ENCODE measurements around the gene TMEM109. TPM values are rescaled to one million over a fixed set of nuclear protein-coding genes. Genes with fewer than 3 reads are reported as not detected.
A peak's percentile ranks its signal among the peaks of the same experiment; 100 is the strongest.

TMEM109 gene
- total and polyA plus RNA-seq, 2 of the 8 experiments (the other 6 are each of a cell fraction or from before 2014, with no cell fraction given): 27.3 to 30.3 TPM

- Histone ChIP-seq H3K9me3 (ENCODE audit: insufficient read depth in 2 of 2, low read depth in 1 of 2, low read length in 1 of 2) (no peaks in the 10 kb centered on the region), H4K20me1 (replicated peaks in 1 of 2; ENCODE audit: control insufficient read depth in 1 of 2, insufficient read depth in 2 of 2, low read length in 2 of 2) (peaks cover 3 to 8% of the 10 kb centered on the region in 2 experiments), H3K79me1 (ENCODE audit: low read depth, low read length) (no peaks in the 10 kb centered on the region), H2AK5ac (ENCODE audit: low read depth, low read length) (no peak overlapping the region), H3K4me2 (ENCODE audit: insufficient read depth in 1 of 2, low read depth in 2 of 2, low read length in 2 of 2) (no peak overlapping the region), H4K8ac (ENCODE audit: extremely low read depth, insufficient read depth, low read length) (no peak overlapping the region), H2BK120ac (replicated peaks; ENCODE audit: low read depth, low read length) (no peak overlapping the region), H3K36me3 (ENCODE audit: control insufficient read depth in 2 of 4, insufficient read depth in 4 of 4, low read length in 3 of 4) (peaks cover 0 to 25% (median 9%) of the 10 kb centered on the region in 4 experiments; a peak in 6 of 8 replicates), H2BK5ac (ENCODE audit: low read depth, low read length) (0 out of 2 replicates have a peak overlapping the region, but pooled peaks have one; percentile 5), H2BK15ac (ENCODE audit: low read length) (no peak overlapping the region), H2BK12ac (ENCODE audit: low read depth, low read length) (no peak overlapping the region), H2BK20ac (ENCODE audit: low read length) (no peak overlapping the region), H3K4ac (replicated peaks; ENCODE audit: insufficient read length, low read depth, low read length) (no peak overlapping the region), H3K23me2 (ENCODE audit: low read depth, low read length) (no peaks in the 10 kb centered on the region), H3K23ac (ENCODE audit: insufficient read length) (no peak overlapping the region), H4K91ac (replicated peaks; ENCODE audit: insufficient read length, low read length) (no peak overlapping the region), H3K14ac (ENCODE audit: insufficient read length) (no peak overlapping the region), H3K27ac (ENCODE audit: low read depth, low read length) (no peak overlapping the region), H3K56ac (replicated peaks; ENCODE audit: insufficient read length, low read depth, low read length) (no peak overlapping the region), H3K4me3 (ENCODE audit: extremely low read depth in 1 of 4, insufficient read depth in 2 of 4, low read depth in 3 of 4, low read length in 4 of 4) (no peak overlapping the region), H3K4me1 (replicated peaks in 1 of 4; ENCODE audit: control insufficient read depth in 3 of 4, insufficient read depth in 4 of 4, low read length in 3 of 4) (peaks cover 0 to 3% (median 1%) of the 10 kb centered on the region in 4 experiments; a peak in 4 of 7 replicates), H3K27me3 (replicated peaks in 1 of 4; ENCODE audit: control insufficient read depth in 3 of 4, extremely low read depth in 1 of 4, insufficient read depth in 3 of 4, low read length in 3 of 4) (no peaks in the 10 kb centered on the region), H3K9ac (replicated peaks in 1 of 4; ENCODE audit: extremely low read depth in 1 of 4, low read depth in 3 of 4, low read length in 3 of 4) (no peak overlapping the region), H4K5ac (ENCODE audit: insufficient read length, low read depth, low read length) (no peak overlapping the region), H3K18ac (ENCODE audit: extremely low read depth, low read length) (no peak overlapping the region), H3K79me2 (ENCODE audit: control insufficient read depth in 1 of 2, insufficient read depth in 2 of 2, low read length in 2 of 2) (no peaks in the 10 kb centered on the region), H2AFZ (ENCODE audit: low read length) (no peak overlapping the region)
- ChIA-PET CTCF (ENCODE audit: partially characterized antibody) (interaction anchor here (0.9 to 1.7 kb wide), 4 partner anchors 9 to 60 kb away, joined by 3 to 4 read pairs (median 4); no protein-coding TSS in a partner anchor), POLR2A (ENCODE audit: partially characterized antibody) (interaction anchor here (0.7 to 2.1 kb wide), 6 partner anchors 8 to 31 kb away, joined by 3 to 7 read pairs (median 4); no protein-coding TSS in a partner anchor)
- TF ChIP-seq GTF2F1 (IDR thresholded peaks at IDR 0.05; ENCODE audit: borderline replicate concordance, low read depth, low read length): no peak
- peak; percentile 1; the same call in 1 of the 2 replicates for TF ChIP-seq POLR2AphosphoS5 (IDR thresholded peaks at IDR 0.05; ENCODE audit: low read depth, low read length)
- TF ChIP-seq POLR2A (IDR thresholded peaks at IDR 0.05; ENCODE audit: control extremely low read depth in 1 of 2, low read depth in 2 of 2, low read length in 2 of 2): peak in 1 of 2 experiments; percentile 29; a peak in 1 of 3 replicates
- WGBS, 2 experiments (ENCODE audit: extremely low coverage in 1 of 2, insufficient coverage in 1 of 2, insufficient read length in 1 of 2, insufficient replicate concordance in 2 of 2, low coverage in 1 of 2, low lambda C conversion rate in 2 of 2, missing lambda C conversion rate in 1 of 2): 90% methylated on average over 18 of the region's 18 CpGs; no CpG with 5 or more reads in 1 of the 2 experiments
- FAIRE-seq: no peak
- DNase-seq (ENCODE audit: low read depth in 1 of 2, low spot score in 2 of 2): no peak
Observed at GRCh38 chr11:60936467-60937143, 22.6 kb downstream of the TMEM109 start.
